Calu3 (cell line): ENCODE data around the gene MAGT1. TPM values are rescaled to one million over a fixed set of nuclear protein-coding genes. Genes with fewer than 3 reads are reported as not detected.

ENCODE experiments used
- BruUV-seq: library from RNA; stranded (reverse); fragments of 400-500 nt; replicated peaks from 2 replicates; lab custom pipeline; 2021; lab: Mats Ljungman, UMichigan
- CTCF ChIA-PET: fragments of 300-600 bp; sonication (Branson Sonifier 250); formaldehyde crosslinking; loops from one replicate; lab custom pipeline; 2022; ENCODE audit warnings: antibody characterized with exemption; lab: Charles Lee
- DNase-seq: peaks from one replicate; pipeline ENCODE4 v3.0.0; 2022
- H3K27ac Mint-ChIP-seq: one replicate; pipeline ENCODE4 v1.8.0; 2022; ENCODE audit warnings: mixed read lengths; ENCODE audit not compliant: unreplicated experiment
- H3K27me3 Mint-ChIP-seq: one replicate; pipeline ENCODE4 v1.8.0; 2022; ENCODE audit warnings: mixed read lengths; ENCODE audit not compliant: unreplicated experiment
- H3K36me3 Mint-ChIP-seq: one replicate; pipeline ENCODE4 v1.8.0; 2022; ENCODE audit warnings: mild to moderate bottlenecking, moderate library complexity, mixed read lengths; ENCODE audit not compliant: insufficient read depth, unreplicated experiment
- H3K4me1 Mint-ChIP-seq: one replicate; pipeline ENCODE4 v1.8.0; 2022; ENCODE audit warnings: mild to moderate bottlenecking, low read depth, mixed read lengths; ENCODE audit not compliant: unreplicated experiment
- H3K4me3 Mint-ChIP-seq: one replicate; pipeline ENCODE4 v1.8.0; 2022; ENCODE audit warnings: mild to moderate bottlenecking, low read depth, moderate library complexity, mixed read lengths; ENCODE audit not compliant: unreplicated experiment
- H3K9me3 Mint-ChIP-seq: one replicate; pipeline ENCODE4 v1.8.0; 2022; ENCODE audit warnings: low read depth, mixed read lengths; ENCODE audit not compliant: unreplicated experiment
- CTCF ChIP-seq: fragments of 200-600 bp; IDR thresholded peaks from one replicate; pipeline ENCODE4 v1.8.0; 2022; ENCODE audit warnings: antibody characterized with exemption; ENCODE audit not compliant: unreplicated experiment
- intact Hi-C: fragments of 100-400 bp; cut with micrococcal nuclease; formaldehyde crosslinking; loops from one replicate; pipeline ENCODE4 v1.10.0; 2022; ENCODE audit not compliant: unreplicated experiment
- total RNA-seq: library from RNA; stranded (reverse); gene quantifications from 2 replicates; pipeline ENCODE4 v1.2.3, GENCODE V29; 2022

The MAGT1 gene
- total RNA-seq, 1 experiment from 2014 or later: 158 TPM

- no peak for DNase-seq
- Mint-ChIP-seq H3K4me1 (peaks cover 19% of the 10 kb centered on the region), H3K9me3 (no peaks in the 10 kb centered on the region), H3K36me3 (no peaks in the 10 kb centered on the region), H3K27me3 (no peaks in the 10 kb centered on the region), H3K4me3 (no peak overlapping the region), H3K27ac (no peak overlapping the region)
- intact Hi-C loops: no loop called here
- CTCF ChIA-PET: interaction anchor here (0.7 kb wide), 1 partner anchor 17 kb away, joined by 3 read pairs; no protein-coding TSS in a partner anchor
- no peak for TF ChIP-seq CTCF
- BruUV-seq: no TSS peak
These were observed 41.1 kb upstream of the MAGT1 start for GRCh38 chrX:77936299-77936698.

- intact Hi-C loops: no loop called here
- H3K27me3 Mint-ChIP-seq: no peaks in the 10 kb centered on the region
- no peak for DNase-seq
- BruUV-seq: no TSS peak
- no peak for TF ChIP-seq CTCF
- CTCF ChIA-PET: interaction anchor here (0.7 kb wide), 1 partner anchor 18 kb away, joined by 3 read pairs; no protein-coding TSS in a partner anchor
- H3K9me3 Mint-ChIP-seq: no peaks in the 10 kb centered on the region
- peaks cover 19% of the 10 kb centered on the region for H3K4me1 Mint-ChIP-seq
- H3K4me3 Mint-ChIP-seq: no peak overlapping the region
- H3K27ac Mint-ChIP-seq: no peak overlapping the region
- H3K36me3 Mint-ChIP-seq: no peaks in the 10 kb centered on the region
These were observed 40.7 kb upstream of the MAGT1 start for GRCh38 chrX:77935886-77936285.

GRCh38 chrX:77930581-77930980 lies 35.3 kb upstream of the MAGT1 start:
- Mint-ChIP-seq H3K9me3 (no peaks in the 10 kb centered on the region), H3K4me1 (no peaks in the 10 kb centered on the region), H3K27me3 (no peaks in the 10 kb centered on the region), H3K4me3 (no peak overlapping the region), H3K36me3 (no peaks in the 10 kb centered on the region), H3K27ac (no peak overlapping the region)
- CTCF ChIA-PET: no interaction called here
- no peak for TF ChIP-seq CTCF
- intact Hi-C loops: no loop called here
- DNase-seq: no peak
- BruUV-seq: no TSS peak

DNA sequence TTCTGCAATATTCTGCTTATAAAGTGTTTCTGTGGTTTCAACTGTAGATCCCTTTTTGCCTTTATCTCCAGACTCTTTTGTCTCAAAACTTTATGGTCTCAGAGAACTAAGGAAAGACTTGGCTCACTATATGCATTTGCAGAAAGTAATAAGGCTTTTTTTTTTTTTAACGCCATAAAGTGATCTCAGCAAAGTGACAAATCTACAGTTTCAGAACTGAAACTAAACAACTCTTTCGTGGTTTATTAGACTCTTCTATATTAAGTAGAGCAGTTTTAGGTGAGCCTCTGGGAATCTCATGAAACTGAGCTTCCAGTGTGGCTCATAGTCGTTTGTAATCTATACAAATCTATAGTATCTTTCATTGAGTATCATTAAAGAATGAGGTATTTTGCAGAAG lies 30.5 kb upstream of the MAGT1 start:
- Mint-ChIP-seq H3K27ac (no peak overlapping the region), H3K4me1 (no peaks in the 10 kb centered on the region), H3K9me3 (no peaks in the 10 kb centered on the region), H3K27me3 (no peaks in the 10 kb centered on the region), H3K36me3 (no peaks in the 10 kb centered on the region), H3K4me3 (no peak overlapping the region)
- CTCF ChIA-PET: no interaction called here
- intact Hi-C loops: no loop called here
- BruUV-seq: no TSS peak
- no peak for TF ChIP-seq CTCF
- DNase-seq: no peak
